PC-9 (cell line): ENCODE measurements around the gene NKPD1. TPM values are rescaled to one million over a fixed set of nuclear protein-coding genes. Genes with fewer than 3 reads are reported as not detected.

Source experiments
- Bru-seq: library from RNA; stranded (reverse); fragments of 400-500 nt; gene quantifications from one replicate; lab custom pipeline; 2021; lab: Mats Ljungman, UMichigan
- BruChase-seq, 2 experiments: library from RNA; stranded (reverse); fragments of 400-500 nt; gene quantifications; one replicate each; lab custom pipeline; 2021; lab: Mats Ljungman, UMichigan
- BruUV-seq: library from RNA; stranded (reverse); fragments of 400-500 nt; replicated peaks from 2 replicates; lab custom pipeline; 2021; lab: Mats Ljungman, UMichigan
- CTCF ChIA-PET: fragments of 300-600 bp; sonication (Branson Sonifier 250); formaldehyde crosslinking; loops from one replicate; lab custom pipeline; 2022; ENCODE audit warnings: antibody characterized with exemption; lab: Charles Lee
- POLR2A ChIA-PET: fragments of 300-600 bp; sonication (Branson Sonifier 250); formaldehyde crosslinking; loops from one replicate; lab custom pipeline; 2022; ENCODE audit warnings: antibody characterized with exemption; ENCODE audit not compliant: unreplicated experiment; lab: Charles Lee
- DNase-seq, 2 experiments: peaks; one replicate each; pipeline versions ENCODE4 v3.0.0 to v3.0.0-alpha.2; 2015 to 2022; ENCODE audit warnings: mixed read lengths in 1 of 2
- H2AFZ ChIP-seq: fragments of 200-600 bp; sonication (generic); 2 replicates; pipeline ENCODE4 v1.8.1; 2017; ENCODE audit warnings: antibody characterized with exemption
- H3F3A ChIP-seq: fragments of 200-600 bp; sonication (generic); 2 replicates; pipeline ENCODE4 v1.8.1; 2017; ENCODE audit warnings: antibody characterized with exemption, mild to moderate bottlenecking, low read depth; ENCODE audit not compliant: insufficient read depth
- H3K27ac ChIP-seq: fragments of 200-600 bp; sonication (generic); 2 replicates; pipeline ENCODE4 v1.6.1; 2016; ENCODE audit warnings: mixed run types
- H3K27me3 ChIP-seq: fragments of 200-600 bp; sonication (generic); 2 replicates; pipeline ENCODE4 v1.6.1; 2016; ENCODE audit warnings: low read depth, mixed run types; ENCODE audit not compliant: insufficient read depth
- H3K36me3 ChIP-seq: fragments of 200-600 bp; sonication (generic); 2 replicates; pipeline ENCODE4 v1.6.1; 2016; ENCODE audit warnings: low read depth, mixed run types
- H3K4me1 ChIP-seq: fragments of 200-600 bp; sonication (generic); replicated peaks from 2 replicates; pipeline ENCODE4 v1.6.1; 2016; ENCODE audit warnings: mixed run types; ENCODE audit not compliant: insufficient read depth
- H3K4me2 ChIP-seq: fragments of 200-600 bp; sonication (generic); 2 replicates; pipeline ENCODE4 v1.6.1; 2017; ENCODE audit warnings: mixed run types
- H3K4me3 ChIP-seq: fragments of 200-600 bp; sonication (generic); 2 replicates; pipeline ENCODE4 v1.6.1; 2016; ENCODE audit warnings: mixed run types
- H3K79me2 ChIP-seq: fragments of 200-600 bp; sonication (generic); 2 replicates; pipeline ENCODE4 v1.6.1; 2017; ENCODE audit warnings: low read depth, mixed run types
- H3K9me2 ChIP-seq: fragments of 200-600 bp; sonication (generic); 2 replicates; pipeline ENCODE4 v1.8.1; 2017; ENCODE audit warnings: mild to moderate bottlenecking; ENCODE audit not compliant: insufficient read depth
- H3K9me3 ChIP-seq: fragments of 200-600 bp; sonication (generic); 2 replicates; pipeline ENCODE4 v1.8.1; 2016; ENCODE audit warnings: low read depth; ENCODE audit not compliant: insufficient read depth
- H4K20me1 ChIP-seq: fragments of 200-600 bp; sonication (generic); 2 replicates; pipeline ENCODE4 v1.8.1; 2017; ENCODE audit not compliant: insufficient read depth
- CTCF ChIP-seq: fragments of 200-600 bp; sonication (generic); conservative IDR thresholded peaks from 2 replicates; pipeline ENCODE4 v1.6.1; 2017; ENCODE audit warnings: mixed run types, antibody characterized with exemption, mild to moderate bottlenecking, moderate library complexity
- EZH2 ChIP-seq: fragments of 200-600 bp; sonication (generic); IDR thresholded peaks from 2 replicates; pipeline ENCODE4 v1.8.0; 2017; ENCODE audit warnings: antibody characterized with exemption, low read depth
- intact Hi-C: fragments of 100-400 bp; cut with micrococcal nuclease; formaldehyde crosslinking; loops from one replicate; pipeline ENCODE4 v1.10.0; 2022; ENCODE audit not compliant: unreplicated experiment
- long read RNA-seq: library from polyadenylated mRNA; stranded (forward); transcript quantifications from one replicate; pipeline ENCODE4 v2.0.0, GENCODE V29; 2022
- total RNA-seq: library from RNA; stranded (reverse); gene quantifications from 2 replicates; pipeline ENCODE4 v1.2.3, GENCODE V29; 2021

Gene NKPD1, protein sequence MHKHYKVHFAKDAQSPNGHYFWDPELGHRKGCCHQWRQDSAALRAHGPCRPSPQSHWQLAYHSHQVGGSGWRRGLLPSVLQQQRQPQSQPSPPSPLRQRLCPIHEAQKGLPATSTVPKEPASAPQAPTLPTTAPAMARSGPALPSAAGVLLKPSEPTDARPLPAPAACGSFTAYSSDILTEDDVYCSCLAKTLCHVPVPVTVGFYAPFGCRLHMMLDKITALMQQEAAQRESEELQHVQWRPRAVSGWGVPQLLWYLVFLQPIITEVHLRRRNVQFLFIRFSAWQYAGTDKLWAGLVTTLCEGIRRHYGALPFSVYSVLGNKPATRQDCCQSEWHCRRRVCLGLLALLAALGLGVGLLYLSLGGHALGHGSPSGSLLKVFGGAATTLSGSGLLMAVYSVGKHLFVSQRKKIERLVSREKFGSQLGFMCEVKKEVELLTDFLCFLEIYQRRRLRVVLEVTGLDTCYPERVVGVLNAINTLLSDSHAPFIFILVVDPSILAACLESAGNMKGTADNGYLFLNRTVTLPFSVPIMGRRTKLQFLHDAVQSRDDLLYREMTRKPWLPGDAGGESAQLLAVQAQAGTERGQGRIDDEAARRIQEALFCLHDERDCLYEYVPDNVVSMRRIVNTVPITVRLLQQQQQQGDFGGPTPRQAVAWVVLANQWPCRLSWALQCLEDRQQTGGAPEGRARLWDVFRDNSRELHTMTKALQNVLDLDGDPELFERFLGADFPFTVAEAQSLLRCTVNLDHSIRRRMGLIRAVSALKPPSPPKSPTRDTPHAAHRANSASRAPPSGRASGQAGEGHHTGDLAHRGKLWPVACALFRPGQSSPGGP
- total RNA-seq: 0.37 and 0.75 TPM in 2 replicates
- percentile 22 among the genes with signal in this experiment for Bru-seq, nascent RNA
- percentile 35 among the genes with signal in this experiment for BruChase-seq, experiment 1, labeled RNA remaining after a 2-hour chase
- percentile 39 among the genes with signal in this experiment for BruChase-seq, experiment 2, labeled RNA remaining after a 6-hour chase
- long read RNA-seq, partial matches to known transcripts: 0 of 1 reads
- long read RNA-seq, other reads (novel, unspliced or antisense): 1 of 1 reads

DNA sequence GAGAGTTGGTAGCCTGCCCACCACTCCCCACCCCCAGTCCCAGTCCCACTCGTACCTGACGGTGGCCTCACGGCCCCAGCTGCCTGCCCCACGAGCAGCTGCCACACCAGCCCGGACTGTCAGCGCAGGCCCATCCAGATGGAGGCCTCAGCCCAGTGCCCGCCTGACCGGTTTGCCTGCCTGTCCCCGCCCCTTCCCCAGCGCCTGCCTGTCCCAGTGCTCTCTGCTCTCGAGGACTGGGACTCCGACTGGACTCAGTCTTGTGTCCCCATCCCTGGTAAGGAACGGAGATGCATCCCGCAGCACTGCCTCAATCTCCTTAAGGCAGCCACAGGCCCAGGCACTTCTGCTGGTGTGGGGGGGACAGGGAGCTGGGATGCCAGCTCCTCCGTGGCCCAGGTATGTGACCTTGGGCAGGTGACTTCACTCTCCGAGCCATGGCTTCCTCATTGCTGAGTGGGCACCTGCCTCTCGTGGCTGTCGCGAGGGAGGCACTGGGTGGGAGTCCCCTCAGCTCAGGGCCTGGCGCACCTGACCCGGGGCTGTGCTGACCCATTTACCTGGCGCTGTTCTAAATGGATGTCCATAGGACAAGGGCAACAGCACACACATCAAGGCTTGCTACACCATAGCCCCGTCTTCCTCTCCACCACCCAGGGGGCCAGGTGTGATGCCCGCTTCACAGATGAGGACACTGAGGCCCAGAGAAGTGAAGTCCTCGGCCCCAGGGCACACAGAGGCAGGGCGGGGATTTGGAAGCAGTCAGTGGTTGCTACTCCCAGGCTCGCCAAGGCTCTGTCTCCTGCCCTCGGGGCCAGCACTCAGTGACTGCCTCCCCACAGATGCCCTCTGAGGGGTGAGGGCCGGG lies at the start of gene NKPD1:
Gene NKPD1, minus strand, starts transcription at position 113 of the 868 bp plus-strand sequence. CDS start 832 bp downstream, outside the sequence.
- no peaks in the 10 kb centered on the region for H3K9me3 ChIP-seq
- no peaks in the 10 kb centered on the region for H3K79me2 ChIP-seq
- H2AFZ ChIP-seq: no peak within 1 kb of the TSS
- TF ChIP-seq CTCF (no peak), EZH2 (no peak)
- BruUV-seq: no TSS peak
- ChIA-PET CTCF (no interaction called here), POLR2A (no interaction called here)
- no peak within 1 kb of the TSS for H3K4me3 ChIP-seq
- H3K27me3 ChIP-seq: no peaks in the 10 kb centered on the region
- H3K4me1 ChIP-seq: peaks cover 32% of the 10 kb centered on the region
- intact Hi-C loops: no loop called here
- H3F3A ChIP-seq: peaks cover 15% of the 10 kb centered on the region
- H4K20me1 ChIP-seq: 0 out of 2 replicates have a peak, but pooled peaks cover 8% of the 10 kb centered on the region
- no peaks in the 10 kb centered on the region for H3K36me3 ChIP-seq
- peak within 1 kb of the TSS; percentile 63 for H3K4me2 ChIP-seq
- H3K27ac ChIP-seq: no peak within 1 kb of the TSS
- peak; percentile 66 to 84 for DNase-seq
- H3K9me2 ChIP-seq: no peaks in the 10 kb centered on the region

DNA sequence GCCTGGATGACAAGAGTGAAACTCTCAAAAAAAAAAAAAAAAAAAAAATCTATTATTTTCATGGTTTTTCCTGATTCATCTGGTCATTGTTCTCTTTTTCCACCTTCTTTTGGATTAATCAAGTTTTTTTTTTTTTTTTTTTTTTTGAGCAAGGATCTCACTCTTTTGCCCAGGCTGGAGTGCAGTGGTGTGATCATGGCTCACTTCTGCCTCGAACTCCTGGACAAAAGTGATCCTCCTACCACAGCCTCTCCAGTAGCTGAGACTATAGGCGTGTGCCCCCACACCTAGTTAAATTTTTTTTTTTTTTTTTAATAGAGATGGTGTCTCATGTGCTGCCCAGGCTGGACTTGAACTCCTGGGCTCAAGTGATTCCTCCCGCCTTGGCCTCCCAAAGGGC lies 45.5 kb upstream of the NKPD1 start:
- H3K4me3 ChIP-seq: no peak overlapping the region
- H4K20me1 ChIP-seq: no peaks in the 10 kb centered on the region
- H3K9me2 ChIP-seq: no peaks in the 10 kb centered on the region
- H3K79me2 ChIP-seq: no peaks in the 10 kb centered on the region
- no peaks in the 10 kb centered on the region for H3K36me3 ChIP-seq
- H3K4me2 ChIP-seq: no peak overlapping the region
- no peak overlapping the region for H2AFZ ChIP-seq
- no peak overlapping the region for H3K27ac ChIP-seq
- DNase-seq: no peak
- TF ChIP-seq CTCF (no peak), EZH2 (no peak)
- ChIA-PET CTCF (no interaction called here), POLR2A (no interaction called here)
- H3K4me1 ChIP-seq: 0 out of 2 replicates have a peak, but pooled peaks cover 9% of the 10 kb centered on the region
- intact Hi-C loops: no loop called here
- H3K27me3 ChIP-seq: no peaks in the 10 kb centered on the region
- BruUV-seq: no TSS peak
- H3F3A ChIP-seq: peaks cover 9% of the 10 kb centered on the region; the same call in 1 of the 2 replicates
- no peaks in the 10 kb centered on the region for H3K9me3 ChIP-seq
